GM18907 (cell line): ENCODE measurements around the gene PHTF1.
A peak's percentile ranks its signal among the peaks of the same experiment; 100 is the strongest.
"Not testable (repeated sequence)": the region's sequence is repeated elsewhere in the genome, so short reads cannot be mapped to it uniquely, and the experiment has no call there.

Experiments
- ATAC-seq: cut with Tn5 transposase; IDR thresholded peaks from one replicate; pipeline ENCODE4 v1.9.1; 2021; ENCODE audit warnings: mild to moderate bottlenecking, moderate library complexity; ENCODE audit not compliant: unreplicated experiment

Gene PHTF1

DNA sequence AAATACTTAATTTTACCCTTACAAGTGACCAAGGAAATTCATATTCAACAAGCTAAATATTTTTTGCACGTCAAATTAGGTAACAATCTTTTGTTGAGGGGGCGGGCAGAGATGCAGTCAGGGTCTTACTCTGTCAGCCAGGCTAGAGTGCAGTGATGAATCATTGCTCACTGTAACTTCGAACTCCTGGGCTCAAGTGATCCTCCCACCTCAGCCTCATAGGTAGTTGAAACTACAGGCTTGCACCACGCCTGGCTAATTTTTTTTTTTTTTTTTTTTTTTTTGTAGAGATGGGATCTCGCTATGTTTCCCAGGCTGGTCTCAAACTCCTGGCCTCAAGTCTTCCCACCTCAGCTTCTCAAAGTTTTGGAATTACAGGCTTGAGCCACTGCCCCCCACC, 26.5 kb downstream of the PHTF1 start:
- no peak for ATAC-seq

DNA sequence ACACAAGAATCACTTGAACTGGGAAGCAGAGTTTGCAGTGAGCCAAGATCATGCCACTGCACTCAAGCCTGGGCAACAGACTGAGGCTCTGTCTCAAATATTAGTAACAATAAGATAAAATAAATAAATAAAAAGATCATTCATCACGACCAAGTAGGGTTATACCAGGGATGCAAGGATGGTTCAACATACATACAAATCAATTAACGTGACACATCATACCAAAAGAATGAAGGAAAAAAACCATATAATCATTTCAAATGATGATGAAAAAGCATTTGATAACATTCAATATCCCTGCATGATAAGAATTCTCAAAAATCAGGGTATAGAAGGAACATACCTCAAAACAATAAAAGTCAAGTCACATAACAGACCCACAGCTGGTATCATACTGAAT, 38.3 kb downstream of the PHTF1 start:
- no peak for ATAC-seq

DNA sequence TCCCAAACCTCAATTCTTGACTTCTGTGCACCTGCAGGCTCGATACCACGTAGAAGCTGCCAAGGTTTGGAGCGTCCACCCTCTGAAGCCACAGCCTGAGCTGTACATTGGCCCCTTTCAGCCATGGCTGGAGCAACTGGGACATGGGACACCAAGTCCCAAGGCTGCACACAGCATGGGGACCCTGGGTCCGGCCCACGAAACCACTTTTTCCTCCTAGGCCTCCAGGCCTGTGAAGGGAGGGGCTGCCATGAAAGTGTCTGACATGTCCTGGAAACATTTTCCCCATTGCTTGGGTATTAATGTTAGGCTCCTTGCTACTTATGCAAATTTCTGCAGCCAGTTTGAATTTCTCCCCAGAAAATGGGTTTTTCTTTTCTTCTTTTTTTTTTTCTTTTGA, 40.7 kb downstream of the PHTF1 start:
- ATAC-seq: not testable (repeated sequence)

DNA sequence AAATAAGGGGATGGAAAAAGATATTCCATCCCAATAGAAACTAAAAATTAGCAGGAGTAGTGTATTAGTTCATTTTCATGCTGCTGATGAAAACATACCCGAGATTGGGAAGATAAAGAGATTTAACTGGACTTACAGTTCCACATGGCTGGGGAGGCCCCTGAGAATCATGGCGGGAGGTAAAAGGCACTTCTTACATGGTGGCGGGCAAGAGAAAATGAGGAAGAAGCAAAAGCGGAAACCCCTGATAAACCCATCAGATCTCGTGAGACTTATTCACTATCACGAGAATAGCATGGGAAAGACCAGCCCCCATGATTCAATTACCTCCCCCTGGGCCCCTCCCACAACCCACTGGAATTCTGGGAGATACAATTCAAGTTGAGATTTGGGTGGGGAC, 41.8 kb downstream of the PHTF1 start:
- not testable (repeated sequence) for ATAC-seq

DNA sequence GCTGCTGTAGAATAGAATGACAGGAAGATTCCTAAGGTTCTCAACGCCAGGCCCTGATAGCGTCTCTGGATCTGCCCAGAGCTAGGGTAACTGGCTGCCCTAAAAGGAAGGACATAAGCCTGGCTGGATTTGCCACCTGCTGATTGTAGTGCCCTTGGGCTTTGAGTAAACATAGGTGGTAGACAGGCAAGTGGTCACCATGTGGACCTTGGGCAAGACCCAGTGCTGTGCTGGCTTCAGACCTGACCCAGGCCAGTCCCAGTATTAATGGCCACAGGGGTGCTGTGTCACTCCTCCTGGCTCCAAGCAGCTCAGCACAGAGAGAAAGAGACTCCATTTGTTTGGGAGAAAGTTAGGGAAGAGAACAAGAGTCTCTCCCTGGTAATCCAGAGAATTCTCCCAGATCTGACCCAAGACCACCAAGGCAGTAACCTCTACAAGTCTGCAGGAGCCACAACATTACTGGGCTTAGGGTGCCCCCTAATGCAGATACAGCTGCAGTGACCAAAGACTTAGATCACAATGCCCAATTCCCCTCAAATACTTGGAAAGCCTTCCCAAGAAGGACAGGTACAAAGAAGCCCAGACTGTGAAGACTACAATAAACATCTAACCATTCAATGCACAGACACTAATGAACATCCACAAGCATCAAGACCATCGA, 44.5 kb downstream of the PHTF1 start:
- no peak for ATAC-seq

DNA sequence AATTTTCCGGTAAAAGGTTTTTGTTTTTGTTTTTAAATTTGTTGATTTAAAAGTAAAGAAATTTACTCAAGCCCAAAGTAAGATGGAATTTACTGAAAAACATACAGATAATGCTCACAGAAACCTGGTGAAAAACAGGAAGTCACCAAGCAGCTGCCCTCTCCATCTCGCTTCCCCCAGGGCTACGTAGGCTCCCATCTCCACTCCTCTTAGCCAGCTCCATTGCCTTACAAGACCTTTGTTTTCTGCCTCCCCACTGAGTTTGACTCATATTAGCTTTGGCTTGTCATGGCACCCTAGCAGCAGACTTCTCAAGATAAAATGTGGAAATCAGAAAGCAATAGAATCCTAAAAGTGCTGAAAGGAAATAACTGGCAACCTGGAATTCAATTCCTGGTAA, 57.9 kb downstream of the PHTF1 start:
- no peak for ATAC-seq

DNA sequence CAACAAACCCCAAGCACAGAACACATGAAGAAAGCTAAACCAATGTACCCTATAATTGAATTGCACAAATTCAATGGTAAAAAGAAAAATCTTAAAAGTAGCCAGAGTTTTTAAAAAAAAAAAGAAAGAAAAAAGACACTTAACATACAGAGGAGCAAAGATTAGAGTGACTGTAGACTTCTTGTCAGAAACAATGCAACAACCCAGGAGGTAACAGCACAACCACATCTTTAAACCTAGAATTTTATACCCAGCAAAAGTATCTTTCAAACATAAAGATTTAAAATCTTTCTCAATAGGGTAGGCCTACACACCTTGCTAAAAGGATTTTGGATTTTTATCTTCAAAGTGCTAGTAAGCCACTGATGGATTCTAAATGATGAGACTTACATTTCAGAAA, 64.4 kb downstream of the PHTF1 start:
- no peak for ATAC-seq

DNA sequence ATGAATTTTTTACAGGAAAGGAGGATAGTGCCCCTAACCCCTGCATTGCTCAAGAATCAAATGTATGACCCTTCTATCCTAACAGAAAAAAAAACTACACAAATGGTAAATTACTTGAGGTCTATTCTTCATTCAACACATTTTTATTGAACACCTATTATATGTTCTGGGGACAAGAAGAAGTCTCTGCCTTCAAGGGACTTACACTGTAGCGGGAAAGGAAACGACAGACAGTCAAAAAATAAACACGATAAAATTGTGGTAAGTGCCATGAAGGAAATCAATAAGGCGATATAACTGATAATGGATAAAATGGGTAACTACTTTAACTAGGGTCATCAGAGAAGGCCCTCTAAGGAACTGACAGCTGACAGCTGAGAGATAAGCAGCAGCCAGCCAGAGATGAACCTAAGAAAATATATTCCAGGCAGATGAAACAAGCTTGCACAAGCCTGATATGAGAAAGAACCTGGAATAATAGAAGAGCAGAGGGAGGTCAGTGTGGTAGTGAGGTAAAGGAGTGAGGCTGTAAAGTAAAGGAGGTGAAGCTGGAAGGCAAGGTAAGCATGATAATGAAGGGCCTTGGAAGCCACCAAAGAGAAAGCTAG, 66.4 kb downstream of the PHTF1 start:
- no peak for ATAC-seq

DNA sequence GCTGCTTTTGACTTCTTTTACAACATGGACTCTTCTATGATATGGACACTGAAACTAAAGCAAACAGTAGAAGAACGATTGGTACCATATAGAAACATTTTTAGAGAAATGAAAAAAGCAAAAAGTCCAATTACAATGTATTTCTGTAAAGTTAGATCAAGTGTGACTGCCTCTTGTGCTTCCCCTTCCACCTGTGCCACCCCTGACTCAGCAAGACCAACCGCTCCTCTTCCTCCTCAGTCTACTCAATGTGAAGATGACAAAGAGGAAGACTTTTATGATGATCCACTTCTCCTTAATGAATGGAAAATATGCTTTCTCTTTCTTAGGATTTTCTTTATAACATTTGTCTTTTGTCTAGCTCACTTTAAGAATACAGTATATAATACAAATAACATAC, 66.9 kb downstream of the PHTF1 start:
- ATAC-seq: no peak

DNA sequence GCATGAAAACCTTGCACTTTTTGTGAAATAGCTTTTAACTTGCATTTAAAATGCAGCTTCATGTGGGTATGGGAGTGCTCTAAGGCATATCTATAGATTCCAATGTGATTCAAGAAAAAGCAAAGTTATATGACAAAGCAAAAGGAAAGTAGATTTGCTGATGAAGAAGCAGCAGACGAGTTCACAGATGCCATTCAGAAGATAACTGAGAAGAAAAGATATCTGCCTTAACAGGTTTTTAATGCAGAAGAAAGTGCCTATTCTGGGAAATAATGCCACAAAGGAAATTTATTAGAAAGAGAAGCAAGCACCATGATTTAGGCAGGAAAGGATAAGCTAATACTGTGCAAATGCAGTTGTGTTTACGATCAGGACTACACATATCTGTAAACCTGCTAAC, 68.1 kb downstream of the PHTF1 start:
- ATAC-seq: no peak

DNA sequence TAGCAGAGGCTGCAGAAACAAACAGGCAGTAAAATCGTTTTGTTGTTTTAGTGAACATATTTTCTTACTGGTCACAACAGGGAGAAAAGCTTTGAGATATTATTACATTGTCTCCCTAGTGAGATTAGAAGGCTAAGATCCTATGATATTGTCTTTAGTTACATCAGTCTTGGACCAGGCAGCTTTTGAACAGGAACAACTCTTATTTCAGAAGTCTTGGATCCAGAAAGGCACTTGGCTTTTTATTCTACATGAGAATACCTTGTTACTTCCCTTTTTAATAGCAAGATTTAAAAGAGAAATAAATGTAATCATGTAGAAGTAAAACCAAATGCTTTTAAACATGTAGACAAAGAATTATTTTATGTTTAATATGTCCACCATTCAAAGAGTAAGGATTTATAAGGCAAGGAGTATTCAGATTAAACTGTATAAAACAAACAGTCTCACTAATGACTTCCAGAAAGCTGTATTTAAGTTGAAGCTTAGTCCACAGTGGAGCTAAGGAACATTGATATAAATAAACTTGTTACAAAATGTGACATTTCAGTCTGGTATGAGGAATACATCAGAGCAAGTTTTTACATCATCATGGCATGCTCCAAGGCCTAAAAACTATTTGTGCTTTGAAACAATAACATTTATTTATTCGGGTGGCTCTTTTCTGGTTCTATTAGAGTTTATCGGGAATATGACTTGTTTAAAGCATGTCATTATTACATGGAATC, 72.2 kb downstream of the PHTF1 start:
- ATAC-seq: no peak

DNA sequence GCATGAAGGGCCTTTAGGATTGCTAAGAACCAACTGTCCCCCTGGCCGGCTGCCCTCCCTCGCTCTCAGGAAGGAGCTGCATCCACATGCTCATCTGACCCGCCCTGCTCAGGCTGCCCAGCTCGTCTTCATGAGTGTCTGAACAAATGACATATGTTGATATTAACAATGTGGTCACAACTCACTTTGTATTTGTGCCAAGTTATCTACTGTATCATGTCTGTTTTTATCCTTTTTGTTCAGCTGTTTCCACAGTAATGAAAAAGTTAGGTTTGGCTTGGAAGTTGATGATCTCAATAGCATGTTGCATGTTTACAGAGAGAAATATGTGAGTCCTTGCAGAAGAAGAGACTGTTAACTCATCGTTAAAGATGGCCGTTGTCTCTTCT, 75.1 kb downstream of the PHTF1 start:
- no peak for ATAC-seq

DNA sequence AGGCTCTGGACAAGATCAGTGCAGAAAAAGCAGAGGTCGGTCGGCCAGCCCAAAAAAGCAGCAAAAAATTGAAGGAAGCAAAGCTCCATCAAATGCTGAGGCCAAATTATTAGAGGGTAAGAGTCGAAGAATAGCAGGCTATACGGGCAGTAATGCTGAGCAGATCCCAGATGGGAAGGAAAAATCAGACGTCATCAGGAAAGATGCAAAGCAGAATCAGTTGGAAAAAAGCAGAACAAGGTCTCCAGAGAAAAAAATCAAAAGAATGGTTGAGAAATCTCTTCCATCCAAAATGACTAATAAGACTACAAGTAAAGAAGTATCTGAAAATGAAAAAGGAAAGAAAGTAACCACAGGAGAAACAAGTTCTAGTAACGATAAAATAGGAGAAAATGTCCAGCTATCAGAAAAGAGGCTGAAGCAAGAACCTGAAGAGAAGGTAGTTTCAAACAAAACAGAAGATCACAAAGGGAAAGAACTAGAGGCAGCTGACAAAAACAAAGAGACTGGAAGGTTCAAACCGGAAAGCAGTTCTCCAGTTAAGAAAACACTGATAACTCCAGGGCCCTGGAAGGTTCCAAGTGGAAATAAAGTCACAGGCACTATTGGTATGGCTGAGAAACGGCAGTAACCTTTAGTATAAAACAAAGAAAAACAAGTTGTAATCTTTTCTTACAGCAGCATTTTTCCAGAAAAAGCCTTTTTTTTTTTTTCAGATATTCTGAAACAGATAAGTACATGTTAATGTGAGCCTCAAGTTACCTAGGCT, 75.7 kb downstream of the PHTF1 start:
- no peak for ATAC-seq

DNA sequence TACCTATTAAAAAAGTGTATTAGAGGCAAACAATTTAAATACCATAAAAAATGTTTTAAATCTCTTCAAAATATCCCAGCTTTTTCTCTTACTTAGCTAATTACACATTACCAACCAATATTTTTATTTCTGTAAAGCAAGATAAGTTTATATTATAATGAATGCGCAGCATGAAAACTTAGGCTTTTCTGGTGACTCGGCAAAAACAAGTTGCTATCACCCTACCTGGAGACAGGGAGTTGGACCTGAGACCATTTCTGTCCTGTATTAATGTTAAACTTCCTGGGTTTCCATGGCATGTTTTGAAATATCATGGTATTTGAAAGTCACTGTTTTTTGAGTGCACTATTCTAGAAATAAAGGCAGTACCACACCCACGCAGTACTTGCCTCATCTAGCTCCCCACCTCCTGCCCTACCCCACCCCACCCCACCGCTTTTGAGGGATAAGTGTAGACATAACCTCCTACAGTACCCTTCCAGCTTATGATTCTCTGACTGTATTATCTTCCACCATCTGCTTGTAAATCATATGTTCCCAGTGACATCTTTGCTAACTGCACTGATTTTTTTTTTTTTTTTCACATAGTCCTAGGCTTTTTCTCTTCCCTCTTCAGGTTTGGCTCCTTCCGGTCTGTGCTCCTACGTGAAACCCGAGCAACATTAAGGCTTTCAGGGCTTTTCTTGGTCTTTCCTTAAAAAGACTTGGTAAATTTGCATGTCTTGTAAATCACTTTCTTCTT, 77.5 kb downstream of the PHTF1 start:
- no peak for ATAC-seq

DNA sequence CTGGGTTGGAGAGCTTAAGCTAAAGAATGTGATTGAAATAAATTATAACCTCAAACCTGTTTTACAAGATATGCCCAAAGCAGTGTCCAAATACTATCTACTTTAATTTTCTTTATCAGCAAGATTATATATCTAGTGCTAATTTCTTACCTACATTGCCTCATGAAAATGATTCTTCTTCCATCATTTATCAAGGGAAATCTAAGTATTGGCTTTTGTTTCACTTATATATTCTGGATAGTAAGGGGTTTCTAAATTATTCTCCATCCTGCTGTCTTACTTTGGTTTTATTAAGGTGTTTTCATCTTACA, 81.2 kb downstream of the PHTF1 start:
- ATAC-seq: no peak

DNA sequence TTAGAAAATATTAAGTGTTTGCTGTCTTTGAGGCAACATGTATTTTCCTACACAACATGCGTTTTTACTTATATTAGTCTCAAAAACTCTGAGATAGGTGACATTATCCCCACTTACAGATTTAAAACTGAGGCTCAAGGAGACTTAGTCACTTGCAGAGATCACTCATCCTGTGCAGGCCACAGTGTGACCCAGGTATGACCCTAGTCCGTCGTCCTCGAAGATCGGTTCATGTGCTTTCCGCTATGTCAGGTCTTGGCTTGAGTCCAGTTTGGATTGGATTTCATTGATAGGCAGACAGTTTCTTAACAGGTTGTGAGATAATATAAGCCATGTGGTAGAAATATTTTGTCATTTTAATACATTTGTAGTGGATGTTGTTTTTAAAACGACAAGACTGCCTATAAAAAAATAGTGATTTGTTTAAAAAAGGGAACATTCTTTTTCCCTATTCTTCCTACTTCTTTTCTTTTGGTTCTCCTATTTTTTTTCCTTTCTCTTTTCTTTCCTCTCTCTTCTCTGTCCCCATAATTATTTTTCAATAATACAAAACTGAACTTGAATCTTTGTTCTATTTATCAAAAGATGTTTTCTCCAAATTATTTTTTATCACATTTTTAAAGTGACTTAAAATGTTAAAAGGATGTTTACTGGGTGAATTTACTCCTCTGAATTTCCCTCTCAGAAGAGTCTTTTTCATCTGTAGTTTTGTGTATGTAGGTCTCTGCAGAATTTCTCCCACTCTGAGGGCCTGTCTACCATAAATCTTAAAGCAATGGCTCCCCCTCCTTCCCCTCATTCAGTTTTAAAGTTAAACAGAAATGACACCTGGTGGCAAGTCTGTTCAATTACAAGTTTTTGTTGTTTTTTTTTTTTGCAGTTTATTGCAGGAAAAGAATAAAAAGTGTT, 81.8 kb downstream of the PHTF1 start:
- peak; percentile 60 for ATAC-seq

DNA sequence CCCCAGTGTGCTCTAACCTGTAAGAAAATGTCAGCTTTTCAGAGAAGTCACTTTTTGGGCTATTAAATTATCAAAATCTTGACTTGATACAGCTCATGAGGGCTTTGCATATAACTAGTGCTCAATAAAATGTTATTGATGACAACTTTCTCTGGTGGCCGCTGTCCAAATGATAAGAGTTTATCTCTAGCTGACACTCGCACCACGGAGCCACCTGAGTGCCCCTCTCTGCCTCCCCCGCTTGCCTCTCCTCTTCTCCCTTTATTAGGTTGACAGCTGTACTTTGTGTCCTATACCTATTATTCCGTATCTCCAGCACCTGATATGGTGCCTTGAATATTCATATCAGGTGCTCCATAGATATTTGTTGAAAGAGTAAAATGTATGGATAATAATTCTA, 82.8 kb downstream of the PHTF1 start:
- no peak for ATAC-seq

DNA sequence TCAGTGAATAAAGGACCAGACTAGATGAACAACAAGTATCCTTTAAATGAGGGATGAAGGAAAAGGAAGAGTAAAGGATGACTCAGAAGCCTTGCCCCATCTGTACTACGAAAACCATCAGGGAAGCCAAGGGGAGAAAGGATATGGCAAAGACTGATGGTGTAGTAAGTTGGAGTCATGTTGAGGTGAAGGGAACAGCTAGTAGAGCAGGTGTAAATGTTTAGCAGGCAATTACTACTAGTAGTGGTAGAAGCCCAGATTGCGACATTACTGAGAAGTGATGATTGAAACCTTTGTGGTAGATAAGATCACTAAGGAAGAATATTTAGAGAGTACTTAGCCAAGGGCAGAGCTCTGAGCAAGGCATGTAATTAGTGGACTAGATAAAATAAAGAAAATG, 84.0 kb downstream of the PHTF1 start:
- ATAC-seq: no peak

DNA sequence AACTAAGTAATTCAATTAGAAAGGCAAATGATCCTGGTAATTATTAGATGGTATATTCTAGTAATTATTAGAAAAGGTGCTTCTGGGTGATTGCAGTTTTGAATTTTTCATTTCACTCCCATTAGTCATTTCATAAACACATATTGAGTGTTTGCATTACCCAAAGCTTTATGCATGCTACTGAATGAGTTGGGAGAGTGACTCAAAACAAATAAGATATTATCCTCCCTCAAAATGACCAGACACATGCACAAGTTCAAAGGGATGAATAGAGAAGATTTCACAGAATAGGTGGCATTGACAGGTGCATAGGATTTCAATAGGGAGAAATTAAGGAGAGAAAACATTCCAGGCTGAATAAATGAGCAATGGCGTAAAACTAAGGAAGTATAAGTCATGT, 84.7 kb downstream of the PHTF1 start:
- no peak for ATAC-seq

DNA sequence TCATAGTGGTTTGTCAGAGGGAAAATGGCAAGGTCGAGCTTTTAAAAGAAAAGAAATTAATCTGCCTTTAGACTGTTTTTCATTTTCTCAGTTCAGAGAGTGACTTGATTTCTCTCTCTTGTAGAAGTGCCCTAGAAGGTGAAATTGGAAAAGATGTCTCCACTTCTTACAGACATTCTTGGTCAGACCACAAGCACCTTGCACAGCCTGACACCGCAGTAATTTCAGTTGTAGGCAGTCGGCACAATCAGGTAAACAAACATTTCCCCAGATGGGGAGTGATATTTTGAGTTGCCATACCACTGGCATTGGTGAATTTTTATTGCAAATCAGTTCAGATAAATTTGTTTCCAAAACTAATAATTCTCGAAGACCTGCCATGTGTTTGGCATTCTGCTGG, 86.8 kb downstream of the PHTF1 start:
- no peak for ATAC-seq
